ENCODE results near the gene COPA. TPM values are rescaled to one million over a fixed set of nuclear protein-coding genes. Genes with fewer than 3 reads are reported as not detected.

Gene COPA
- total and polyA plus RNA-seq, 3 experiments from 2014 or later: 121 to 139 (median 129) TPM

- no peaks in the 10 kb centered on the region for H3K9me3 ChIP-seq (ENCODE audit: low read length)
- no peaks in the 10 kb centered on the region for H3K27me3 ChIP-seq (ENCODE audit: insufficient read depth, low read length, poor library complexity, severe bottlenecking)
- Mint-ChIP-seq H3K27ac (peak overlapping the region in 1 of 8 donors; percentile 28), H3K27me3 (no peaks in the 10 kb centered on the region), H3K36me3 (peaks cover 44 to 91% (median 56%) of the 10 kb centered on the region in 3 donors), H3K9me3 (peaks cover 0 to 14% (median 7%) of the 10 kb centered on the region in 5 donors), H3K4me3 (no peak overlapping the region), H3K4me1 (peaks cover 13 to 34% (median 22%) of the 10 kb centered on the region in 3 donors)
- no peak for DNase-seq
- POLR2A ChIA-PET: no interaction called here
- H3K27ac ChIP-seq (ENCODE audit: low read depth, low read length): no peak overlapping the region
- H3K4me3 ChIP-seq (ENCODE audit: low read length): no peak overlapping the region
- CTCF ChIA-PET: no interaction called here
- H3K4me1 ChIP-seq (ENCODE audit: insufficient read depth, low read length): no peaks in the 10 kb centered on the region
- H3K36me3 ChIP-seq (ENCODE audit: insufficient read depth, low read length): peaks cover 73% of the 10 kb centered on the region
These were observed 27.7 kb downstream of the COPA start for GRCh38 chr1:160315359-160315758.

GRCh38 chr1:160309571-160309970, 33.5 kb downstream of the COPA start:
- Mint-ChIP-seq H3K27me3 (no peaks in the 10 kb centered on the region), H3K4me1 (peaks cover 0 to 1% (median 0%) of the 10 kb centered on the region in 3 donors), H3K4me3 (no peak overlapping the region), H3K27ac (peak overlapping the region in 3 of 8 donors; percentile 38 to 58 (median 49)), H3K9me3 (no peaks in the 10 kb centered on the region), H3K36me3 (peaks cover 18 to 93% (median 31%) of the 10 kb centered on the region in 3 donors)
- POLR2A ChIA-PET: no interaction called here
- Histone ChIP-seq H3K4me3 (ENCODE audit: low read length) (no peak overlapping the region), H3K27ac (ENCODE audit: low read depth, low read length) (no peak overlapping the region), H3K9me3 (ENCODE audit: low read length) (no peaks in the 10 kb centered on the region), H3K4me1 (ENCODE audit: insufficient read depth, low read length) (no peaks in the 10 kb centered on the region), H3K36me3 (ENCODE audit: insufficient read depth, low read length) (peaks cover 79% of the 10 kb centered on the region), H3K27me3 (ENCODE audit: insufficient read depth, low read length, poor library complexity, severe bottlenecking) (no peaks in the 10 kb centered on the region)
- CTCF ChIA-PET: no interaction called here
- no peak for DNase-seq

- H3K36me3 Mint-ChIP-seq: peaks cover 17 to 91% (median 30%) of the 10 kb centered on the region in 3 donors
These were observed 33.9 kb downstream of the COPA start for GRCh38 chr1:160309185-160309557.

GRCh38 chr1:160308451-160309184, 34.4 kb downstream of the COPA start:
- DNase-seq: no peak
- Mint-ChIP-seq H3K4me1 (peaks cover 0 to 1% (median 0%) of the 10 kb centered on the region in 3 donors), H3K4me3 (no peak overlapping the region), H3K27me3 (no peaks in the 10 kb centered on the region), H3K9me3 (no peaks in the 10 kb centered on the region), H3K27ac (peak overlapping the region in 4 of 8 donors; percentile 6 to 48 (median 27)), H3K36me3 (peaks cover 16 to 88% (median 29%) of the 10 kb centered on the region in 3 donors)
- ChIA-PET POLR2A (interaction anchor here (0.6 kb wide), 1 partner anchor 10 kb away, joined by 4 read pairs; no protein-coding TSS in a partner anchor), CTCF (interaction anchor here (1.4 kb wide), 1 partner anchor 115 kb away, joined by 3 read pairs; no protein-coding TSS in a partner anchor)
- H3K27ac ChIP-seq (ENCODE audit: low read depth, low read length): no peak overlapping the region
- H3K36me3 ChIP-seq (ENCODE audit: insufficient read depth, low read length): peaks cover 69% of the 10 kb centered on the region
- no peaks in the 10 kb centered on the region for H3K27me3 ChIP-seq (ENCODE audit: insufficient read depth, low read length, poor library complexity, severe bottlenecking)
- no peaks in the 10 kb centered on the region for H3K4me1 ChIP-seq (ENCODE audit: insufficient read depth, low read length)
- no peak overlapping the region for H3K4me3 ChIP-seq (ENCODE audit: low read length)
- H3K9me3 ChIP-seq (ENCODE audit: low read length): no peaks in the 10 kb centered on the region

More at GRCh38 chr1:160309185-160309557, 33.9 kb downstream of the COPA start:
- no peaks in the 10 kb centered on the region for H3K4me1 ChIP-seq (ENCODE audit: insufficient read depth, low read length)
- Mint-ChIP-seq H3K27ac (peak overlapping the region in 4 of 8 donors; percentile 38 to 58 (median 45)), H3K27me3 (no peaks in the 10 kb centered on the region), H3K4me1 (peaks cover 0 to 1% (median 0%) of the 10 kb centered on the region in 3 donors), H3K9me3 (no peaks in the 10 kb centered on the region), H3K4me3 (no peak overlapping the region)
- no peak overlapping the region for H3K4me3 ChIP-seq (ENCODE audit: low read length)
- no peaks in the 10 kb centered on the region for H3K9me3 ChIP-seq (ENCODE audit: low read length)
- ChIA-PET POLR2A (interaction anchor here (0.6 kb wide), 1 partner anchor 11 kb away, joined by 4 read pairs; no protein-coding TSS in a partner anchor), CTCF (no interaction called here)
- no peaks in the 10 kb centered on the region for H3K27me3 ChIP-seq (ENCODE audit: insufficient read depth, low read length, poor library complexity, severe bottlenecking)
- peaks cover 75% of the 10 kb centered on the region for H3K36me3 ChIP-seq (ENCODE audit: insufficient read depth, low read length)
- no peak overlapping the region for H3K27ac ChIP-seq (ENCODE audit: low read depth, low read length)
- DNase-seq: no peak

GRCh38 chr1:160307118-160307791, 35.8 kb downstream of the COPA start:
- Mint-ChIP-seq H3K36me3 (peaks cover 19 to 86% (median 21%) of the 10 kb centered on the region in 3 donors), H3K9me3 (no peaks in the 10 kb centered on the region), H3K4me1 (peaks cover 0 to 1% (median 0%) of the 10 kb centered on the region in 3 donors), H3K27ac (peak overlapping the region in 2 of 8 donors; percentile 24 to 80), H3K27me3 (no peaks in the 10 kb centered on the region), H3K4me3 (no peak overlapping the region)
- Histone ChIP-seq H3K27ac (ENCODE audit: low read depth, low read length) (no peak overlapping the region), H3K36me3 (ENCODE audit: insufficient read depth, low read length) (peaks cover 61% of the 10 kb centered on the region), H3K4me1 (ENCODE audit: insufficient read depth, low read length) (no peaks in the 10 kb centered on the region), H3K9me3 (ENCODE audit: low read length) (no peaks in the 10 kb centered on the region), H3K27me3 (ENCODE audit: insufficient read depth, low read length, poor library complexity, severe bottlenecking) (no peaks in the 10 kb centered on the region), H3K4me3 (ENCODE audit: low read length) (no peak overlapping the region)
- DNase-seq: no peak
- ChIA-PET CTCF (interaction anchor here (1.4 kb wide), 1 partner anchor 114 kb away, joined by 3 read pairs; no protein-coding TSS in a partner anchor), POLR2A (no interaction called here)

- peaks cover 5 to 82% (median 27%) of the 10 kb centered on the region in 3 donors for H3K36me3 Mint-ChIP-seq
- H3K9me3 ChIP-seq (ENCODE audit: low read length): no peaks in the 10 kb centered on the region
- no peaks in the 10 kb centered on the region for H3K27me3 ChIP-seq (ENCODE audit: insufficient read depth, low read length, poor library complexity, severe bottlenecking)
- no peaks in the 10 kb centered on the region for H3K9me3 Mint-ChIP-seq
- H3K27me3 Mint-ChIP-seq: no peaks in the 10 kb centered on the region
- H3K36me3 ChIP-seq (ENCODE audit: insufficient read depth, low read length): peaks cover 42% of the 10 kb centered on the region
- peak overlapping the region in 1 of 8 donors; percentile 55 for H3K27ac Mint-ChIP-seq
- DNase-seq: no peak
- POLR2A ChIA-PET: no interaction called here
- H3K4me3 Mint-ChIP-seq: no peak overlapping the region
- no peak overlapping the region for H3K4me3 ChIP-seq (ENCODE audit: low read length)
- no peaks in the 10 kb centered on the region for H3K4me1 Mint-ChIP-seq
- CTCF ChIA-PET: interaction anchor here (4.9 kb wide), 1 partner anchor 8 kb away, joined by 26 read pairs; no protein-coding TSS in a partner anchor
- no peaks in the 10 kb centered on the region for H3K4me1 ChIP-seq (ENCODE audit: insufficient read depth, low read length)
- no peak overlapping the region for H3K27ac ChIP-seq (ENCODE audit: low read depth, low read length)
These were observed 42.9 kb downstream of the COPA start for GRCh38 chr1:160300173-160300572.

GRCh38 chr1:160296036-160296435, 47.0 kb downstream of the COPA start:
- peak overlapping the region in 2 of 8 donors; percentile 27 to 61 for H3K27ac Mint-ChIP-seq
- ChIA-PET POLR2A (no interaction called here), CTCF (interaction anchor here (1.0 to 2.1 kb wide), 2 partner anchors 103 to 211 kb away, joined by 4 to 6 read pairs; no protein-coding TSS in a partner anchor)
- Histone ChIP-seq H3K4me3 (ENCODE audit: low read length) (no peak overlapping the region), H3K36me3 (ENCODE audit: insufficient read depth, low read length) (peaks cover 75% of the 10 kb centered on the region), H3K27me3 (ENCODE audit: insufficient read depth, low read length, poor library complexity, severe bottlenecking) (no peaks in the 10 kb centered on the region), H3K9me3 (ENCODE audit: low read length) (no peaks in the 10 kb centered on the region), H3K27ac (ENCODE audit: low read depth, low read length) (no peak overlapping the region), H3K4me1 (ENCODE audit: insufficient read depth, low read length) (peaks cover 2% of the 10 kb centered on the region)
- H3K36me3 Mint-ChIP-seq: peaks cover 4 to 95% (median 40%) of the 10 kb centered on the region in 3 donors
- no peaks in the 10 kb centered on the region for H3K27me3 Mint-ChIP-seq
- peaks cover 0 to 5% (median 3%) of the 10 kb centered on the region in 3 donors for H3K4me1 Mint-ChIP-seq
- H3K4me3 Mint-ChIP-seq: no peak overlapping the region
- DNase-seq: no peak
- H3K9me3 Mint-ChIP-seq: no peaks in the 10 kb centered on the region
